Muscle of leg (tissue), 11 donors: ENCODE data around the gene NOC3L. TPM values are rescaled to one million over a fixed set of nuclear protein-coding genes. Genes with fewer than 3 reads are reported as not detected.
A peak's percentile ranks its signal among the peaks of the same experiment; 100 is the strongest.

ENCODE experiments used
- DNase-seq: peaks from one replicate; pipeline ENCODE4 v3.0.0; 2013
- H3K27ac ChIP-seq: one replicate; pipeline ENCODE4 v1.5.1; 2013; ENCODE audit warnings: mild to moderate bottlenecking, low read length, control low read depth
- H3K27me3 ChIP-seq: one replicate; pipeline ENCODE4 v1.6.1; 2013; ENCODE audit warnings: low read length; ENCODE audit not compliant: control insufficient read depth, insufficient read depth
- H3K36me3 ChIP-seq: one replicate; pipeline ENCODE4 v1.6.1; 2013; ENCODE audit warnings: low read length; ENCODE audit not compliant: control insufficient read depth, insufficient read depth
- H3K4me1 ChIP-seq: one replicate; pipeline ENCODE4 v1.6.1; 2013; ENCODE audit warnings: low read length; ENCODE audit not compliant: control insufficient read depth, insufficient read depth
- H3K4me3 ChIP-seq: one replicate; pipeline ENCODE4 v1.5.1; 2013; ENCODE audit warnings: low read length, control low read depth
- H3K9me3 ChIP-seq: replicated peaks from 2 replicates; pipeline ENCODE4 v1.6.1; 2013; ENCODE audit warnings: low read depth, low read length; ENCODE audit not compliant: control insufficient read depth
- WGBS: methylation state at CpG from one replicate; pipeline ENCODE4 v1.1.5; 2013; ENCODE audit warnings: missing lambda C conversion rate; ENCODE audit not compliant: insufficient coverage; 5-methylcytosine and 5-hydroxymethylcytosine counted together
- polyA plus RNA-seq, 8 donors: library from polyadenylated mRNA; unstranded; fragments of 120-200 nt; gene quantifications; one replicate each; pipeline versions ENCODE4 v1.2.1 to v1.2.3, GENCODE V29; 2013; ENCODE audit warnings: inconsistent platforms in 1 of 8, low replicate concordance in 1 of 8; ENCODE audit not compliant: insufficient read length in 8 of 8, insufficient read depth in 1 of 8
- total RNA-seq: library from RNA; stranded (reverse); fragments of 120-200 nt; gene quantifications from one replicate; pipeline ENCODE4 v1.2.4, GENCODE V29; 2013

Gene NOC3L
- total and polyA plus RNA-seq, 9 donors = 11.9 to 20.6 (median 14.1) TPM

DNA sequence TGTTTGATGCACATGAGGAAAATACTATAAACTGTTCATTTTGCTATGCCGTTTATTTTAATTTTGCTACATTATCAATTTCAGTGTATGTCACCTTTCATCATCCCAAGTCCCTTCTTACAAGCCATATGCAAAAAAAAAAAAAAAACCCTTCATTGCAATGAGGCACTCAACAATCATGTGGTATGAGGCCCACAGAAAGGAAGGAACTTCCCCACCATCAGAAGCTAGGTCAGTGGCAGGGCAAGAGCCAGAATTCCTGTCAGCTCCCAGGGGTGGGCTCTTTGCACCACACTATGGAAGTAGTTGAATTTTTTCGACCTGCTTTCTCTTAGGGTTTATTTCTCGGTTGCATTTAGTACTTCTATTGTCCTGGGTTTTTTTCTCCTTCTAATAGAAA is 75.4 kb downstream of the NOC3L start:
- Histone ChIP-seq H3K27ac (no peak overlapping the region), H3K36me3 (peaks cover 35% of the 10 kb centered on the region), H3K9me3 (no peaks in the 10 kb centered on the region), H3K27me3 (no peaks in the 10 kb centered on the region), H3K4me1 (peaks cover 4% of the 10 kb centered on the region), H3K4me3 (no peak overlapping the region)
- WGBS = no CpG with 5 or more reads among the region's 3 CpGs
- peak; percentile 59 for DNase-seq

DNA sequence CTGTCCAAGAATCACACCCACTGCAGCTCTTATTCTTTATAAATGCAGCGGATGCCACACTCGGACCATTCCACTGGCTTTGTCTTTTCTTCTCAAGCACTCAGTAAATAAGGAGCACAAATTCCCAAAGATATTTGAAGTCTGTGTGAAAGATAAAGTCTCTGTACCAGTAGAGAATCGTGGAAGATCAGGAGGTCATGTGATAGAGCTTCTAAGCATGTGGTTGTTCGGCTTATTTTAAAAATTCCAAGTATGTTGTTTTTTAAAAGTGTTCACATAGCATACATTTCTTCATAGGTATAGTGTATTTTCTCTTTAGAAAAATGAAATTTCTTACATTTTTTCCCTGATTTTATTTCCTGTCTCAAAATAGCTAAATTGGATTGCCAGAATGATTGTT is 75.8 kb downstream of the NOC3L start:
- H3K4me1 ChIP-seq = peaks cover 2% of the 10 kb centered on the region
- H3K27ac ChIP-seq = no peak overlapping the region

DNA sequence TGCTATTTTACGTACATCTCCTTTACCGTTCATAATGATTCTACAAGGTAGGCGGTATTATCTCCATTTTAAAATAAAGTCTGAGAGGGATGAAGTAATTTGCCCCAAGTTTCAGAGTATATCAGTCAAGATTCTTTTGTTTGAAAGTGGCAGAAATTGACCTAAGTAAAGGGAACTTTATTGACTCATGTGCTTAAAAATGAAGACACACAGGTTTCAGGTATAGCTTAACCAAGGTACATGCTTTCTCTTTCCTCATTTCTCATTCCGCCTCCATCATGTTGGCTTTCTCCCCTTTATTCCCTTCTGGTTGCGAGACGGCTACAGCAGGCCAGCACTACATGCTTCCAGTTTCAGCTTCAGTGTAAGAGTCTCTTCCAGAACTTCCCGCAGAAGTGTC is 77.5 kb downstream of the NOC3L start:
- Histone ChIP-seq H3K9me3 (no peaks in the 10 kb centered on the region), H3K4me3 (no peak overlapping the region), H3K4me1 (peaks cover 2% of the 10 kb centered on the region), H3K27me3 (no peaks in the 10 kb centered on the region), H3K27ac (no peak overlapping the region), H3K36me3 (peaks cover 36% of the 10 kb centered on the region)
- DNase-seq = no peak
- 100% methylated on average over 4 of the region's 7 CpGs for WGBS

More for the DNA sequence above, 75.8 kb downstream of the NOC3L start:
- WGBS = no CpG with 5 or more reads among the region's 4 CpGs
- no peak for DNase-seq
- Histone ChIP-seq H3K27me3 (no peaks in the 10 kb centered on the region), H3K9me3 (no peaks in the 10 kb centered on the region), H3K4me3 (no peak overlapping the region), H3K36me3 (peaks cover 35% of the 10 kb centered on the region)

Other genes starting within 250 kb of the NOC3L start
- gene TBC1D12, start 39.6 kb upstream of the NOC3L start, total RNA-seq = 11.4 TPM
- gene TBC1D12, start 39.6 kb upstream of the NOC3L start, polyA plus RNA-seq = 10 to 100 TPM in 7 of 8 donors, 1 to 10 TPM in 1; 7.5 to 13.8 (median 11.1) TPM
- 19.4 TPM for gene HELLS, start 182.8 kb upstream of the NOC3L start, total RNA-seq
- 10 to 100 TPM in 2 of 8 donors, 1 to 10 TPM in 6; 5.7 to 12.2 (median 9.4) TPM for gene HELLS, start 182.8 kb upstream of the NOC3L start, polyA plus RNA-seq